Sigmoid colon (tissue), 7 donors: ENCODE measurements around the gene HERC4. TPM values are rescaled to one million over a fixed set of nuclear protein-coding genes. Genes with fewer than 3 reads are reported as not detected.

Experiments used
- DNase-seq: peaks from one replicate; pipeline ENCODE4 v3.0.0-alpha.2; 2019
- H3K27ac ChIP-seq, 4 donors: fragments of 200-600 bp; sonication (generic); one replicate each; pipeline ENCODE4 v1.5.1; 2016 to 2019; ENCODE audit warnings: mild to moderate bottlenecking in 1 of 4
- H3K27me3 ChIP-seq, 3 donors: fragments of 200-600 bp; sonication (generic); one replicate each; pipeline ENCODE4 v1.5.1; 2019; ENCODE audit warnings: mild to moderate bottlenecking in 1 of 3
- H3K36me3 ChIP-seq, 4 donors: fragments of 200-600 bp; sonication (generic); one replicate each; pipeline ENCODE4 v1.5.1; 2016 to 2019
- H3K4me1 ChIP-seq, 4 donors: fragments of 200-600 bp; sonication (generic); one replicate each; pipeline ENCODE4 v1.5.1; 2017 to 2019
- H3K4me3 ChIP-seq, 4 donors: fragments of 200-600 bp; sonication (generic); one replicate each; pipeline ENCODE4 v1.5.1; 2017 to 2019; ENCODE audit warnings: mild to moderate bottlenecking in 2 of 4, moderate library complexity in 1 of 4
- H3K9me3 ChIP-seq, 4 donors: fragments of 200-600 bp in 3 of 4; sonication (generic) in 3 of 4; one replicate each; pipeline versions ENCODE4 v1.5.1 to v1.6.1; 2013 to 2019
- CTCF ChIP-seq, 4 experiments: fragments of 450-650 bp in 3 of 4; fragments of 200-600 bp in 1 of 4; IDR thresholded peaks; one replicate each; pipeline ENCODE4 v1.5.1; 2016 to 2019; ENCODE audit warnings: antibody characterized with exemption in 4 of 4, mild to moderate bottlenecking in 3 of 4, moderate library complexity in 2 of 4
- EP300 ChIP-seq, 4 donors: sonication (generic); formaldehyde crosslinking; IDR thresholded peaks; one replicate each; pipeline ENCODE4 v1.6.1; 2017; ENCODE audit warnings: antibody characterized with exemption in 4 of 4
- POLR2A ChIP-seq, 2 donors: fragments of 450-650 bp; IDR thresholded peaks; one replicate each; pipeline ENCODE4 v1.6.1; 2016; ENCODE audit warnings: antibody characterized with exemption in 2 of 2, mild to moderate bottlenecking in 2 of 2, moderate library complexity in 2 of 2
- POLR2AphosphoS5 ChIP-seq, 4 donors: sonication (generic); formaldehyde crosslinking; IDR thresholded peaks; one replicate each; pipeline ENCODE4 v1.6.1; 2017; ENCODE audit warnings: antibody characterized with exemption in 4 of 4
- WGBS, 2 donors: extraction: QIAGEN DNeasy Blood & Tissue Kit; methylation state at CpG; one replicate each; pipeline ENCODE4 v1.1.7; 2013; 5-methylcytosine and 5-hydroxymethylcytosine counted together
- intact Hi-C: fragments of 100-400 bp; cut with DNase I; formaldehyde crosslinking; loops from one replicate; pipeline ENCODE4 v1.15.1; 2023
- polyA plus RNA-seq, 3 donors: library from polyadenylated mRNA; stranded (reverse); fragments of 200-250 nt; gene quantifications; one replicate each; pipeline ENCODE4 v1.2.3, GENCODE V29; 2013
- total RNA-seq, 4 donors: library from RNA; depleted of rRNA; stranded (reverse); fragments of >200 nt; gene quantifications; one replicate each; pipeline ENCODE4 v1.1.0, GENCODE V29; 2016
- donor health status: healthy with polysubstance abuse.
- donor health status: Bipolar disorder and iron deficiency.
- donor health status: healthy.

The HERC4 gene
- total and polyA plus RNA-seq, 7 donors, result 15.0 to 54.3 (median 49.2) TPM

DNA sequence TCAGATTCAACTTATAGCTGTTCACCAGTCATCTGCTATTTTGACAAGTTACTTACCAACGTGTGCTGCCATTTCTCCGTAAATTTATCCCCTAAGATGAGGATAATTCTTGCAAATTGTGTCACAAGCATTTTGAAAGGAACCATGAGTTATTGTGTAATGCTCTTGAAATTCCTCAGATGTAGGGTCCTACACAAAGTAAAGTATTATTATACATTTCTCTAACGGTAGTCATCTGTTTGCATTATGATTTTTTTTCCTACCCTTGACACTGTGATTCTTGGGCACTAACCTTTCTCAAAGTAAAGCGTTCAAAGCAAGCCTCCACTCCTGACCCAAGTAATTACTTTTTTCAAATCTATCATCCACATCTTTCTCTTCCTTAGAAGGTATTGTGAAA is 8.1 kb downstream of the HERC4 start:
- no peak for DNase-seq
- H3K9me3 ChIP-seq, result no peaks in the 10 kb centered on the region
- no peak for TF ChIP-seq POLR2A (IDR thresholded peaks at IDR 0.05)
- no peak for TF ChIP-seq POLR2AphosphoS5 (IDR thresholded peaks at IDR 0.05)
- H3K27ac ChIP-seq, result no peak overlapping the region
- peaks cover 0 to 32% (median 12%) of the 10 kb centered on the region in 4 donors for H3K4me1 ChIP-seq
- WGBS, 2 donors, result 68 to 82% methylated on average over 4 of the region's 4 CpGs
- H3K4me3 ChIP-seq, result no peak overlapping the region
- H3K27me3 ChIP-seq, result no peaks in the 10 kb centered on the region
- H3K36me3 ChIP-seq, result peaks cover 0 to 30% (median 0%) of the 10 kb centered on the region in 4 donors
- intact Hi-C loops, result no loop called here

DNA sequence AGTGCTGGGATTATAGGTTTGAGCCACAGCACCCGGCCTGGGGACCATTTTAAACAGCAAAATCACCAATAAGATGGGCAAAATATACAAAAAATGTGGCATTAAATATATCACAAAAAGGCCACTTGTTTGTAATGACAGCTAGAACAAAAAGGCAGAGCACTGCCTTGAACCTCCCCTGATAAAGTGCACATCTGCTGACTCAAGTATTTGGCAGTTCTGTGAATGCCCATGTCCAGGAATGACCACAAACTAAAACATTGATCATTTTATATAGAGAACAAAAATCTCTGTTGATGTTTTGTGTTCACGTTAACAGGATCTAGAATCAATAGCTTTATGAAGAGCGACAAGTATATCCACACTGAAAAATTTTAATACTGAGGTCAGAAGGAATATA is 21.5 kb downstream of the HERC4 start:
- TF ChIP-seq POLR2A (IDR thresholded peaks at IDR 0.05) (no peak), EP300 (IDR thresholded peaks at IDR 0.05) (no peak), CTCF (IDR thresholded peaks at IDR 0.05) (no peak), POLR2AphosphoS5 (IDR thresholded peaks at IDR 0.05) (no peak)
- intact Hi-C loops, result no loop called here
- Histone ChIP-seq H3K36me3 (peaks cover 0 to 18% (median 0%) of the 10 kb centered on the region in 4 donors), H3K9me3 (no peaks in the 10 kb centered on the region), H3K27me3 (no peaks in the 10 kb centered on the region), H3K4me1 (no peaks in the 10 kb centered on the region), H3K27ac (no peak overlapping the region), H3K4me3 (no peak overlapping the region)
- WGBS, 2 donors, result 94 to 97% methylated on average over 3 of the region's 3 CpGs
- no peak for DNase-seq

DNA sequence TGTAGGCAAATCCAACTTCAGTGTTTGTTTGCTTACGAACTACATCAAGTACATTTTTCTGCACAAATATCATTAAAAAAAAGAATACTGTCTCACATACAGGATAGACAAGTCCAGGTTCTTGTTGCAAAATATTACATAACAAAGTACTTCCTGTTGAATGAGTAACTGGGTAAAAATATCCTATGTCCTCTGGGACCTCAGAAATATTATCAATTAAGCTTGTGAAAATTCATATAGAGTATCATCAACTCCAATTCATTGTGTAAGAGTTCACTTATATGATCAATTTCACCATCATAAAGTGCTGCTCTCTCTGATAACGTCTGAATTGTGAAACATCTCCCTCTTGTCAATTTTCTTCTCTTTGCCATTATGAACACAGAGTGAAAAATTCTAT is 22.6 kb downstream of the HERC4 start:
- DNase-seq, result no peak
- no peaks in the 10 kb centered on the region for H3K9me3 ChIP-seq
- 75 to 84% methylated on average over 2 of the region's 2 CpGs for WGBS, 2 donors
- H3K27ac ChIP-seq, result no peak overlapping the region
- H3K4me1 ChIP-seq, result no peaks in the 10 kb centered on the region
- no peaks in the 10 kb centered on the region for H3K27me3 ChIP-seq
- TF ChIP-seq POLR2AphosphoS5 (IDR thresholded peaks at IDR 0.05), result no peak
- no peak for TF ChIP-seq EP300 (IDR thresholded peaks at IDR 0.05)
- no peak for TF ChIP-seq CTCF (IDR thresholded peaks at IDR 0.05)
- TF ChIP-seq POLR2A (IDR thresholded peaks at IDR 0.05), result no peak
- peaks cover 0 to 18% (median 0%) of the 10 kb centered on the region in 4 donors for H3K36me3 ChIP-seq
- intact Hi-C loops, result no loop called here
- H3K4me3 ChIP-seq, result no peak overlapping the region

DNA sequence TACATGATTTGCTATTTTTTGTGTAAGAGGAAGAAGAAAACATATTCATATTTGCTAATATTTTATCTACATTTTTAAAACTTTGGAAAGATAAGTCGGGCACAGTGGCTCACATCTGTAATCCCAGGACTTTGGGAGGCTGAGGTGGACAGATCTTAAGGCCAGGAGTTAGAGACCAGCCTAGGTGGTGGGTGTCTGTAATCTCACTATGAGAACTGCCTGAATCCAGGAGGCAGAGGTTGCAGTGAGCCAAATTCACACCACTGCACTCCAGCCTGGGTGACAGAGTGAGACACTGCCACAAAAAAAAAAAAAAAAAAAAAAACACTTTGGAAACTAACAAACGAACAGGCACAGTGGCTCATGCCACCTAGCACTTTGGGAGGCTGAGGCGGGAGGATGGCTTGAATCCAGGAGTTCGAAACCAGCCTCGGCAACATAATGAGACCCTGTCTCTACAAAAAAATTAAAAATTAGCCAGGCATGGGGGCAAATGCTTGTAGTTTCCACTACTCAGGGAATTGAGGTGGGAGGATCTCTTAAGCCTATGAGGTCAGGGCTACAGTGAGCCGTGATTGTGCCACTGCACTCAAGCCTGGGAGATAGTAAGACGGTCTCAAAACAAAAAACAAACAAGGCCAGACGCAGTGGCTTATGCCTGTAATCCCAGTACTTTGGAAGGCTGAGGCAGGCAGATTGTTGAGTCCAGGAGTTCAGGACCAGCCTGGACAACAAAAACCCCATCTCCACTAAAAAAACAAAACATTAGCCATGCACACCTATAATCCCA is 25.6 kb downstream of the HERC4 start:
- Histone ChIP-seq H3K9me3 (no peaks in the 10 kb centered on the region), H3K27ac (no peak overlapping the region), H3K4me1 (no peaks in the 10 kb centered on the region), H3K4me3 (no peak overlapping the region), H3K36me3 (no peaks in the 10 kb centered on the region), H3K27me3 (no peaks in the 10 kb centered on the region)
- 84 to 92% methylated on average over 8 of the region's 8 CpGs for WGBS, 2 donors
- intact Hi-C loops, result no loop called here
- TF ChIP-seq POLR2A (IDR thresholded peaks at IDR 0.05) (no peak), POLR2AphosphoS5 (IDR thresholded peaks at IDR 0.05) (no peak), CTCF (IDR thresholded peaks at IDR 0.05) (no peak), EP300 (IDR thresholded peaks at IDR 0.05) (no peak)
- no peak for DNase-seq

GRCh38 chr10:68047554-68048327 is 27.3 kb downstream of the HERC4 start:
- intact Hi-C loops, result no loop called here
- H3K36me3 ChIP-seq, result no peaks in the 10 kb centered on the region
- no peaks in the 10 kb centered on the region for H3K27me3 ChIP-seq
- 84 to 87% methylated on average over 3 of the region's 3 CpGs for whole genome bisulfite sequencing, 2 donors
- H3K9me3 ChIP-seq, result no peaks in the 10 kb centered on the region
- no peak for DNase-seq
- H3K4me1 ChIP-seq, result no peaks in the 10 kb centered on the region
- no peak overlapping the region for H3K27ac ChIP-seq
- no peak overlapping the region for H3K4me3 ChIP-seq
- TF ChIP-seq CTCF (IDR thresholded peaks at IDR 0.05) (no peak), EP300 (IDR thresholded peaks at IDR 0.05) (no peak), POLR2AphosphoS5 (IDR thresholded peaks at IDR 0.05) (no peak), POLR2A (IDR thresholded peaks at IDR 0.05) (no peak)
